ENCODE measurements around the gene AKAP1. TPM values are rescaled to one million over a fixed set of nuclear protein-coding genes. Genes with fewer than 3 reads are reported as not detected.

Gene AKAP1
- polyA plus RNA-seq, 1 donor (not counting 4 experiments of a cell fraction or from before 2014, with no cell fraction given), result 24.1 TPM

GRCh38 chr17:57168695-57169094 is 83.6 kb downstream of the AKAP1 start:
- no peak overlapping the region for H3K4me3 ChIP-seq (ENCODE audit: control insufficient read depth in 2 of 3, extremely low read depth in 1 of 3, insufficient read depth in 2 of 3, low read depth in 1 of 3, low read length in 3 of 3)
- peaks cover 3% of the 10 kb centered on the region for H3K4me1 ChIP-seq (ENCODE audit: control insufficient read depth, extremely low read depth, insufficient read depth, low read length)
- no peak overlapping the region for H3K27ac ChIP-seq (ENCODE audit: control insufficient read depth, insufficient read depth, low read length)
- H3K9me1 ChIP-seq (ENCODE audit: control insufficient read depth, extremely low read depth, insufficient read depth, low read length), result no peaks in the 10 kb centered on the region
- DNase-seq (ENCODE audit: low read depth, low spot score) (no peak), FAIRE-seq (no peak)
- TF ChIP-seq EZH2 (IDR thresholded peaks at IDR 0.05; ENCODE audit: low read length) (no peak), CTCF (optimal IDR thresholded peaks at IDR 0.05 in 1 of 3, IDR thresholded peaks at IDR 0.05 in 1 of 3, conservative IDR thresholded peaks at IDR 0.05 in 1 of 3; ENCODE audit: extremely low read depth in 1 of 3, insufficient read depth in 2 of 3, low read length in 3 of 3) (no peak)
- no peaks in the 10 kb centered on the region for H3K9me3 ChIP-seq (ENCODE audit: control insufficient read depth, low read depth, low read length)
- H3K79me2 ChIP-seq (ENCODE audit: control insufficient read depth, insufficient read depth, low read length), result no peaks in the 10 kb centered on the region
- H3K4me2 ChIP-seq (ENCODE audit: control insufficient read depth, extremely low read depth, insufficient read depth, low read depth, low read length), result no peak overlapping the region
- H3K27me3 ChIP-seq (ENCODE audit: control insufficient read depth, extremely low read depth, insufficient read depth, low read length), result no peaks in the 10 kb centered on the region
- no peak overlapping the region for H3K9ac ChIP-seq (ENCODE audit: control insufficient read depth, extremely low read depth, insufficient read depth, low read length)
- H3K36me3 ChIP-seq (ENCODE audit: control insufficient read depth in 2 of 2, extremely low read depth in 1 of 2, insufficient read depth in 2 of 2, low read length in 2 of 2), result no peaks in the 10 kb centered on the region
- no peaks in the 10 kb centered on the region for H4K20me1 ChIP-seq (ENCODE audit: control insufficient read depth, extremely low read depth, insufficient read depth, low read length)
- dilution Hi-C loops (cut with MboI; ENCODE audit: extremely low pct_ligation_motif_present, low sequenced_read_pairs), result no loop called here
- H2AFZ ChIP-seq (ENCODE audit: control insufficient read depth, low read length), result no peak overlapping the region

DNA sequence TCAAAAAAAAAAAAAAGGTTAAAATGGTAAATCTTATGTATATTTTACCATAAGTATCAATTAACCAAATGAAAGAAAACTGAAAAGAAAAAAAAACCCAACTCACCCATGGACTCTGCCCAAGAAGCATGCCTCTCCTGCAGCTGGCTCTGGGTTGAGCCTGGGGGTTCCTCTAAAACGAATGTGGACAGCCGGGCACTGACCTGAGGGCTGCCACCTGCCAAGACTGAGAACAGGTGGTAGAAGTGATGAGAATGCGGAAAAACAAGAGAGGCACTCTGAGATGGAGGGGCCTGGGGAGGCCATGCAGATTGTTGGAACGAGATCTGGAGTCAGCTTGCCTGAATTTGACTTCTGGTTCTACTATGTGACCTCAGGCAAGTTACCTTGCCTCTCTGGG is 85.8 kb downstream of the AKAP1 start:
- dilution Hi-C loops (cut with MboI; ENCODE audit: extremely low pct_ligation_motif_present, low sequenced_read_pairs), result no loop called here
- FAIRE-seq, result no peak

More for the DNA sequence above, 85.8 kb downstream of the AKAP1 start:
- H3K4me3 ChIP-seq (ENCODE audit: control insufficient read depth in 2 of 3, extremely low read depth in 1 of 3, insufficient read depth in 2 of 3, low read depth in 1 of 3, low read length in 3 of 3), result no peak overlapping the region
- no peak overlapping the region for H3K9ac ChIP-seq (ENCODE audit: control insufficient read depth, extremely low read depth, insufficient read depth, low read length)
- H3K9me3 ChIP-seq (ENCODE audit: control insufficient read depth, low read depth, low read length), result no peaks in the 10 kb centered on the region
- no peak overlapping the region for H3K4me2 ChIP-seq (ENCODE audit: control insufficient read depth, extremely low read depth, insufficient read depth, low read depth, low read length)
- no peaks in the 10 kb centered on the region for H4K20me1 ChIP-seq (ENCODE audit: control insufficient read depth, extremely low read depth, insufficient read depth, low read length)
- H3K27ac ChIP-seq (ENCODE audit: control insufficient read depth, insufficient read depth, low read length), result no peak overlapping the region
- no peaks in the 10 kb centered on the region for H3K36me3 ChIP-seq (ENCODE audit: control insufficient read depth in 2 of 2, extremely low read depth in 1 of 2, insufficient read depth in 2 of 2, low read length in 2 of 2)
- no peaks in the 10 kb centered on the region for H3K9me1 ChIP-seq (ENCODE audit: control insufficient read depth, extremely low read depth, insufficient read depth, low read length)
- no peak overlapping the region for H2AFZ ChIP-seq (ENCODE audit: control insufficient read depth, low read length)
- no peaks in the 10 kb centered on the region for H3K79me2 ChIP-seq (ENCODE audit: control insufficient read depth, insufficient read depth, low read length)
- H3K4me1 ChIP-seq (ENCODE audit: control insufficient read depth, extremely low read depth, insufficient read depth, low read length), result peaks cover 3% of the 10 kb centered on the region
- H3K27me3 ChIP-seq (ENCODE audit: control insufficient read depth, extremely low read depth, insufficient read depth, low read length), result no peaks in the 10 kb centered on the region
- no peak for DNase-seq (ENCODE audit: low read depth, low spot score)
- TF ChIP-seq EZH2 (IDR thresholded peaks at IDR 0.05; ENCODE audit: low read length), result no peak
- TF ChIP-seq CTCF (optimal IDR thresholded peaks at IDR 0.05 in 1 of 3, IDR thresholded peaks at IDR 0.05 in 1 of 3, conservative IDR thresholded peaks at IDR 0.05 in 1 of 3; ENCODE audit: extremely low read depth in 1 of 3, insufficient read depth in 2 of 3, low read length in 3 of 3), result no peak

Other genes with a start within 250 kb of the AKAP1 start
- gene TRIM25, start 171.2 kb upstream of the AKAP1 start, polyA plus RNA-seq, result 35.0 to 98.7 TPM (median 60.3 TPM) in 3 replicates
- gene COIL, start 124.2 kb upstream of the AKAP1 start, polyA plus RNA-seq, result 7.2 to 11.6 TPM (median 8.3 TPM) in 3 replicates
- 33.7 to 43.4 TPM (median 34.4 TPM) in 3 replicates for gene SCPEP1, start 107.1 kb upstream of the AKAP1 start, polyA plus RNA-seq
- gene MSI2, start 171.3 kb downstream of the AKAP1 start, polyA plus RNA-seq, result 16.7 to 25.0 TPM (median 22.3 TPM) in 3 replicates